22Rv1 (cell line): ENCODE measurements around the gene GID4.

ENCODE experiments used
- ZFX ChIP-seq: fragments of 450-650 bp; IDR thresholded peaks from 2 replicates; pipeline ENCODE4 v1.6.1; 2017; ENCODE audit warnings: antibody characterized with exemption, borderline replicate concordance
- TF ChIP-seq, protein P1 (sequence below): fragments of 450-650 bp; IDR thresholded peaks from 2 replicates; pipeline ENCODE4 v1.5.1; 2017; ENCODE audit warnings: mild to moderate bottlenecking

GRCh38 chr17:18070861-18071340 lies 31.7 kb downstream of the GID4 start:
- TF ChIP-seq, protein P1, sequence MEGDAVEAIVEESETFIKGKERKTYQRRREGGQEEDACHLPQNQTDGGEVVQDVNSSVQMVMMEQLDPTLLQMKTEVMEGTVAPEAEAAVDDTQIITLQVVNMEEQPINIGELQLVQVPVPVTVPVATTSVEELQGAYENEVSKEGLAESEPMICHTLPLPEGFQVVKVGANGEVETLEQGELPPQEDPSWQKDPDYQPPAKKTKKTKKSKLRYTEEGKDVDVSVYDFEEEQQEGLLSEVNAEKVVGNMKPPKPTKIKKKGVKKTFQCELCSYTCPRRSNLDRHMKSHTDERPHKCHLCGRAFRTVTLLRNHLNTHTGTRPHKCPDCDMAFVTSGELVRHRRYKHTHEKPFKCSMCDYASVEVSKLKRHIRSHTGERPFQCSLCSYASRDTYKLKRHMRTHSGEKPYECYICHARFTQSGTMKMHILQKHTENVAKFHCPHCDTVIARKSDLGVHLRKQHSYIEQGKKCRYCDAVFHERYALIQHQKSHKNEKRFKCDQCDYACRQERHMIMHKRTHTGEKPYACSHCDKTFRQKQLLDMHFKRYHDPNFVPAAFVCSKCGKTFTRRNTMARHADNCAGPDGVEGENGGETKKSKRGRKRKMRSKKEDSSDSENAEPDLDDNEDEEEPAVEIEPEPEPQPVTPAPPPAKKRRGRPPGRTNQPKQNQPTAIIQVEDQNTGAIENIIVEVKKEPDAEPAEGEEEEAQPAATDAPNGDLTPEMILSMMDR: no peak
- TF ChIP-seq ZFX: no peak
